ENCODE data around the gene MRPS31.

- TF ChIP-seq EZH2 (IDR thresholded peaks at IDR 0.05; ENCODE audit: insufficient read depth, low read length) (no peak), CTCF (IDR thresholded peaks at IDR 0.05; ENCODE audit: insufficient read depth, low read depth, low read length) (no peak)
These were observed 21.5 kb upstream of the MRPS31 start for GRCh38 chr13:40792284-40793051.

All from astrocyte (in vitro differentiated cells and primary cell).